Osteocyte (in vitro differentiated cells): ENCODE data around the gene KRCC1. TPM values are rescaled to one million over a fixed set of nuclear protein-coding genes. Genes with fewer than 3 reads are reported as not detected.

Experiments
- DNase-seq: peaks from one replicate; pipeline ENCODE4 v3.0.0; 2021; ENCODE audit warnings: mixed read lengths; ENCODE audit not compliant: unreplicated experiment; ENCODE audit errors: extremely low spot score
- H3K27ac Mint-ChIP-seq: one replicate; pipeline ENCODE4 v1.8.0; 2021; ENCODE audit warnings: mild to moderate bottlenecking, mixed read lengths; ENCODE audit not compliant: unreplicated experiment
- H3K27me3 Mint-ChIP-seq: one replicate; pipeline ENCODE4 v1.8.0; 2021; ENCODE audit warnings: mixed read lengths; ENCODE audit not compliant: unreplicated experiment
- H3K36me3 Mint-ChIP-seq: one replicate; pipeline ENCODE4 v1.8.0; 2021; ENCODE audit warnings: mixed read lengths; ENCODE audit not compliant: unreplicated experiment
- H3K4me1 Mint-ChIP-seq: one replicate; pipeline ENCODE4 v1.8.0; 2021; ENCODE audit warnings: mixed read lengths; ENCODE audit not compliant: unreplicated experiment
- H3K4me3 Mint-ChIP-seq: one replicate; pipeline ENCODE4 v1.8.0; 2021; ENCODE audit warnings: mild to moderate bottlenecking, moderate library complexity, mixed read lengths; ENCODE audit not compliant: unreplicated experiment
- H3K9me3 Mint-ChIP-seq: one replicate; pipeline ENCODE4 v1.8.0; 2021; ENCODE audit warnings: mixed read lengths; ENCODE audit not compliant: unreplicated experiment
- CTCF ChIP-seq: fragments of 200-600 bp; sonication (generic); IDR thresholded peaks from 2 replicates; pipeline ENCODE4 v1.5.0; 2021; ENCODE audit warnings: antibody characterized with exemption, mild to moderate bottlenecking, moderate library complexity
- total RNA-seq: library from RNA; stranded (reverse); gene quantifications from 2 replicates; pipeline ENCODE4 v1.2.1, GENCODE V29; 2021

KRCC1 gene
- total RNA-seq, 1 donor from 2014 or later = 22.4 TPM

GRCh38 chr2:88071365-88071764 is 15.8 kb upstream of the KRCC1 start:
- no peak for TF ChIP-seq CTCF
- Mint-ChIP-seq H3K27ac (no peak overlapping the region), H3K4me1 (peaks cover 2% of the 10 kb centered on the region), H3K27me3 (peaks cover 6% of the 10 kb centered on the region), H3K9me3 (no peaks in the 10 kb centered on the region), H3K36me3 (no peaks in the 10 kb centered on the region), H3K4me3 (no peak overlapping the region)
- DNase-seq = no peak

DNA sequence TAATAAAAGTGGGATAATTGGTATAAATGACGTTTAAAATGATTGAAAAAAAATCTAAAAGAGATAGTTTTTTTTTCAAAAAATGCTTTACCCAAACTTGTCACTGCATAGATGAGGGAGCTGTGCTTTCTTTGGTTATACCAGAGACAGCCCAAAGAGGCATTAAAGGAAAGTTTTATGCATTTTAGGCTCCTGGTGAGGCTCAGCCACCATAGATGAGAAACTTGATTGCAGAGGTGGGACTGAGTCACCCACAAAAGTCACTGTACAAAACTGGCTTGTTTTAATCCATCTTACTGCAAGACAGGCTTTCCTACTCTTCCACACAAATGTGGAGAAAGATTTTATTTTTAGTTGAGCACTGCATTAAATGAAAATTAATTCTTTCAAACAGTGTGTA is 14.5 kb upstream of the KRCC1 start:
- no peaks in the 10 kb centered on the region for H3K36me3 Mint-ChIP-seq
- no peak for TF ChIP-seq CTCF
- H3K9me3 Mint-ChIP-seq = no peaks in the 10 kb centered on the region
- DNase-seq = no peak
- H3K27me3 Mint-ChIP-seq = peaks cover 6% of the 10 kb centered on the region
- H3K27ac Mint-ChIP-seq = no peak overlapping the region
- H3K4me1 Mint-ChIP-seq = no peaks in the 10 kb centered on the region
- no peak overlapping the region for H3K4me3 Mint-ChIP-seq

GRCh38 chr2:88069117-88069516 is 13.5 kb upstream of the KRCC1 start:
- no peak for TF ChIP-seq CTCF
- no peak overlapping the region for H3K27ac Mint-ChIP-seq
- no peaks in the 10 kb centered on the region for H3K9me3 Mint-ChIP-seq
- no peaks in the 10 kb centered on the region for H3K4me1 Mint-ChIP-seq
- H3K36me3 Mint-ChIP-seq = no peaks in the 10 kb centered on the region
- peaks cover 6% of the 10 kb centered on the region for H3K27me3 Mint-ChIP-seq
- H3K4me3 Mint-ChIP-seq = no peak overlapping the region
- no peak for DNase-seq

DNA sequence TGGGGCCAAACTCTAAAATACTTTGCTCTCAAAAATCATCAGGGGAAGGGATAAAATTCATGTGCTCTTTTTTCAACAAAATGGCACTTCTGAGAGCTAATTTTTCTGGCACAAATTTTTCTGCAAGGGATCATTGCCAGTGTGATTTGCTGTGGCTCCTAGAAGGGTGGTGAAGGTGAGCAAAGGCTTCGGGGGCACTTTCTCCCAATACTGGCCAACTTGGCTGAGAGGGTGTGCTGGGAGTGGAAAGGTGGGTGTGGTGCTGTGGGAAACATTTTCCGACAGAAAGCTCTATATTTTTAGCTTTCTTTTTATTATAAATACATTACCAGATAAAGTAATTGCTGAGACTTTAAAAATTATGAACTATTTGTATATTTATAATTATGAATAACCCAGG is 12.5 kb upstream of the KRCC1 start:
- no peaks in the 10 kb centered on the region for H3K9me3 Mint-ChIP-seq
- H3K4me1 Mint-ChIP-seq = no peaks in the 10 kb centered on the region
- H3K4me3 Mint-ChIP-seq = no peak overlapping the region
- H3K27me3 Mint-ChIP-seq = peaks cover 6% of the 10 kb centered on the region
- no peak for TF ChIP-seq CTCF
- DNase-seq = no peak
- H3K36me3 Mint-ChIP-seq = no peaks in the 10 kb centered on the region
- no peak overlapping the region for H3K27ac Mint-ChIP-seq

GRCh38 chr2:88067598-88067997 is 12.0 kb upstream of the KRCC1 start, which contains the start of gene SMYD1:
SMYD1 (plus strand) TSS chr2:88067825; CDS start chr2:88067865, 40 bp downstream.
- Mint-ChIP-seq H3K27ac (no peak within 1 kb of the TSS), H3K36me3 (no peaks in the 10 kb centered on the region), H3K9me3 (no peaks in the 10 kb centered on the region), H3K4me1 (no peaks in the 10 kb centered on the region), H3K27me3 (peaks cover 6% of the 10 kb centered on the region), H3K4me3 (no peak within 1 kb of the TSS)
- TF ChIP-seq CTCF = no peak
- DNase-seq = no peak
